ENCODE results near the gene ID4.

DNA sequence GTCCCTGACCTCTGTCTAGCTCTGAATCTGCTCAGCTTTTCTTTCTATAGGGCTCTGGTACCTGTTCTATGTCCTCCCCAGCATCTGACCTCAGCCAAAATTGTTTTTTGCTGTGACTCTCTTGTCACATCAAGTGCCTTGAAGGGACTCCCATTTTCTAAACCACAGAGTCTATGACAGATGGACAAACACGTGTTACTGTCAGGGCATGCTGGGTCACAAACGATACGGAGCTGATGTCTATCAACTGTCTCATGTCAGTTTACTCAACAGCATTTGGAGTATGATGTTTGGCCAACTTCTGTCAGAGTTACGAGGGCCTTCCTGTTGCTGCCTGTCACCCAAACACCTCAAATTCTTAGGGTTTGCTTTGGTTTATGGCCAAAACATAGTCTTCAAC lies 20.5 kb downstream of the ID4 start:
- TF ChIP-seq, protein P1, sequence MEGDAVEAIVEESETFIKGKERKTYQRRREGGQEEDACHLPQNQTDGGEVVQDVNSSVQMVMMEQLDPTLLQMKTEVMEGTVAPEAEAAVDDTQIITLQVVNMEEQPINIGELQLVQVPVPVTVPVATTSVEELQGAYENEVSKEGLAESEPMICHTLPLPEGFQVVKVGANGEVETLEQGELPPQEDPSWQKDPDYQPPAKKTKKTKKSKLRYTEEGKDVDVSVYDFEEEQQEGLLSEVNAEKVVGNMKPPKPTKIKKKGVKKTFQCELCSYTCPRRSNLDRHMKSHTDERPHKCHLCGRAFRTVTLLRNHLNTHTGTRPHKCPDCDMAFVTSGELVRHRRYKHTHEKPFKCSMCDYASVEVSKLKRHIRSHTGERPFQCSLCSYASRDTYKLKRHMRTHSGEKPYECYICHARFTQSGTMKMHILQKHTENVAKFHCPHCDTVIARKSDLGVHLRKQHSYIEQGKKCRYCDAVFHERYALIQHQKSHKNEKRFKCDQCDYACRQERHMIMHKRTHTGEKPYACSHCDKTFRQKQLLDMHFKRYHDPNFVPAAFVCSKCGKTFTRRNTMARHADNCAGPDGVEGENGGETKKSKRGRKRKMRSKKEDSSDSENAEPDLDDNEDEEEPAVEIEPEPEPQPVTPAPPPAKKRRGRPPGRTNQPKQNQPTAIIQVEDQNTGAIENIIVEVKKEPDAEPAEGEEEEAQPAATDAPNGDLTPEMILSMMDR (IDR thresholded peaks at IDR 0.05; ENCODE audit: low read depth, low read length) = no peak
- no peak for TF ChIP-seq EZH2phosphoT487 (IDR thresholded peaks at IDR 0.05; ENCODE audit: low read depth)

Measured in OCI-LY3 (cell line).